CD14-positive monocyte (primary cell): ENCODE data around the gene MED26. TPM values are rescaled to one million over a fixed set of nuclear protein-coding genes. Genes with fewer than 3 reads are reported as not detected.

Experiments used
- DNase-seq, 3 donors: peaks; one replicate each; pipeline ENCODE4 v3.0.0-alpha.2; 2011 to 2022
- H2AFZ ChIP-seq: 2 replicates; pipeline ENCODE4 v1.6.0; 2012; ENCODE audit warnings: mild to moderate bottlenecking, low read depth, low read length, inconsistent platforms; ENCODE audit not compliant: insufficient read depth, poor library complexity, severe bottlenecking
- H3K27ac ChIP-seq, 2 donors: 1 replicate in 1 of 2; 2 replicates in 1 of 2; pipeline ENCODE4 v1.5.1; 2012 to 2013; ENCODE audit warnings: low read length in 2 of 2, control low read depth in 1 of 2, inconsistent platforms in 1 of 2, low read depth in 1 of 2, mild to moderate bottlenecking in 1 of 2
- H3K27me3 ChIP-seq, 2 donors: one replicate each; pipeline versions ENCODE4 v1.6.0 to v1.6.1; 2011 to 2013; ENCODE audit warnings: low read length in 2 of 2; ENCODE audit not compliant: control insufficient read depth in 2 of 2, insufficient read depth in 2 of 2
- H3K36me3 ChIP-seq, 2 donors: replicated peaks in 1 of 2; 1 replicate in 1 of 2; 2 replicates in 1 of 2; pipeline versions ENCODE4 v1.5.1 to v1.6.1; 2012 to 2013; ENCODE audit warnings: low read length in 2 of 2, control low read depth in 1 of 2, inconsistent platforms in 1 of 2, mild to moderate bottlenecking in 1 of 2; ENCODE audit not compliant: insufficient read depth in 2 of 2, control insufficient read depth in 1 of 2
- H3K4me1 ChIP-seq, 2 donors: 1 replicate in 1 of 2; 2 replicates in 1 of 2; pipeline versions ENCODE4 v1.5.1 to v1.6.1; 2012 to 2013; ENCODE audit warnings: low read length in 2 of 2, control low read depth in 1 of 2, inconsistent platforms in 1 of 2, mild to moderate bottlenecking in 1 of 2, moderate library complexity in 1 of 2; ENCODE audit not compliant: insufficient read depth in 2 of 2, control insufficient read depth in 1 of 2
- H3K4me2 ChIP-seq: replicated peaks from 2 replicates; pipeline ENCODE3; 2012; ENCODE audit warnings: low read length, moderate library complexity, mild to moderate bottlenecking; ENCODE audit not compliant: poor library complexity, severe bottlenecking; ENCODE audit errors: extremely low read depth
- H3K4me3 ChIP-seq, 3 experiments: fragments of 200-600 bp in 1 of 3; sonication (generic) in 1 of 3; replicated peaks in 1 of 3; 1 replicate in 2 of 3; 2 replicates in 1 of 3; pipeline ENCODE4 v1.5.1; 2011 to 2013; ENCODE audit warnings: low read length in 3 of 3, mild to moderate bottlenecking in 3 of 3, control low read depth in 2 of 3, low read depth in 2 of 3, inconsistent platforms in 1 of 3, moderate library complexity in 1 of 3
- H3K79me2 ChIP-seq: 2 replicates; pipeline ENCODE4 v1.6.0; 2012; ENCODE audit warnings: mild to moderate bottlenecking, control low read depth, inconsistent platforms, low read length, moderate library complexity; ENCODE audit not compliant: insufficient read depth
- H3K9ac ChIP-seq: 2 replicates; pipeline ENCODE4 v1.6.0; 2017; ENCODE audit warnings: low read length, mild to moderate bottlenecking; ENCODE audit not compliant: insufficient read depth, poor library complexity, severe bottlenecking
- H3K9me3 ChIP-seq, 2 donors: replicated peaks in 1 of 2; 1 replicate in 1 of 2; 2 replicates in 1 of 2; pipeline versions ENCODE4 v1.5.1 to v1.6.1; 2012 to 2013; ENCODE audit warnings: low read length in 2 of 2, control low read depth in 1 of 2; ENCODE audit not compliant: control insufficient read depth in 1 of 2, insufficient read depth in 1 of 2
- H4K20me1 ChIP-seq: 2 replicates; pipeline ENCODE4 v1.6.0; 2012; ENCODE audit warnings: mild to moderate bottlenecking, low read length, control low read depth, moderate library complexity; ENCODE audit not compliant: insufficient read depth
- H3K27ac Mint-ChIP-seq, 7 donors: one replicate each; pipeline ENCODE4 v1.8.0; 2020; ENCODE audit warnings: mild to moderate bottlenecking in 7 of 7, mixed read lengths in 7 of 7, moderate library complexity in 6 of 7, inconsistent platforms in 2 of 7
- H3K27me3 Mint-ChIP-seq, 3 donors: one replicate each; pipeline ENCODE4 v1.8.0; 2021 to 2022; ENCODE audit warnings: low read depth in 3 of 3, mild to moderate bottlenecking in 3 of 3, mixed read lengths in 3 of 3, moderate library complexity in 3 of 3, inconsistent platforms in 1 of 3
- H3K36me3 Mint-ChIP-seq, 2 donors: one replicate each; pipeline ENCODE4 v1.8.0; 2020; ENCODE audit warnings: mixed read lengths in 2 of 2, inconsistent platforms in 1 of 2, mild to moderate bottlenecking in 1 of 2
- H3K4me1 Mint-ChIP-seq: one replicate; pipeline ENCODE4 v1.8.0; 2020; ENCODE audit warnings: mild to moderate bottlenecking, mixed read lengths
- H3K4me3 Mint-ChIP-seq, 2 donors: one replicate each; pipeline ENCODE4 v1.8.0; 2020; ENCODE audit warnings: mild to moderate bottlenecking in 2 of 2, mixed read lengths in 2 of 2, moderate library complexity in 1 of 2
- H3K9me3 Mint-ChIP-seq, 7 donors: one replicate each; pipeline ENCODE4 v1.8.0; 2020 to 2022; ENCODE audit warnings: mixed read lengths in 7 of 7, mild to moderate bottlenecking in 6 of 7, moderate library complexity in 6 of 7, inconsistent platforms in 2 of 7
- WGBS: methylation state at CpG from one replicate; pipeline ENCODE4 v1.1.5; 2013; ENCODE audit warnings: missing lambda C conversion rate; ENCODE audit not compliant: insufficient coverage; 5-methylcytosine and 5-hydroxymethylcytosine counted together
- intact Hi-C, 2 donors: fragments of 100-400 bp; cut with micrococcal nuclease; formaldehyde crosslinking; loops; one replicate each; pipeline versions ENCODE4 v1.15.0 to v1.15.1; 2023
- polyA plus RNA-seq, 3 donors: library from polyadenylated mRNA; depleted of rRNA in 1 of 3; unstranded in 2 of 3; stranded (reverse) in 1 of 3; fragments of 300-500 nt in 2 of 3; fragments of >200 nt in 1 of 3; fragmentation: Illumina TruSeq in 2 of 3; gene quantifications; 1 replicate in 2 of 3; 2 replicates in 1 of 3; pipeline ENCODE4 v1.2.3, GENCODE V29; 2012 to 2021
- TF ChIP-seq, protein P1 (sequence below): fragments of 200-600 bp; IDR thresholded peaks from one replicate; pipeline ENCODE4 v1.8.0; 2022; ENCODE audit warnings: antibody characterized with exemption, mild to moderate bottlenecking

The MED26 gene
- polyA plus RNA-seq, 3 donors = 1.1 to 7.1 (median 2.1) TPM

DNA sequence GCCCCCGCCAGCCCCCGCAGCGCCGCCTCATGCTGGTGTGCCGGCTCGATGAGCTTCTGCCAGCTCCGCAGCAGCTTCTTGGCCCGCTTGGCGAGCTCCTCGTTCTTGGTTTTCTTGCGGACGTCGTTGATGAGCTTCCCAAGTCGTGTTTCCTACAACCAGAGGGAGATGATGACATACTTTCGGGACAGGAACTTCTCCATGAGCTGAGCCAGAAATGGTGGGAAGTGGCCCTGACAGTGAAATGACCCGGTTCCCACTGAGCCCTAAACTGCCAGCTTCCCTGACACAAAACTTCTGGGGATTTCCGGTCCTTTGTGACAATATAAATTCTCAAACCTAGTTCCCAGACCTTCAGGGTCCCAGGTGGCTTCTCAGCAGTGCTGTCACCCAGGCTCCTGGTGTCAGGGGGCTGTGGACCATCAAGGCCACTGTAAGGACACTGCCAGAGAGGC is 50.4 kb downstream of the MED26 start:
- Mint-ChIP-seq H3K4me1 (peaks cover 29% of the 10 kb centered on the region), H3K27ac (no peak overlapping the region), H3K4me3 (no peak overlapping the region), H3K27me3 (peaks cover 0 to 2% (median 0%) of the 10 kb centered on the region in 3 donors), H3K36me3 (peaks cover 31 to 64% of the 10 kb centered on the region in 2 donors), H3K9me3 (peaks cover 0 to 2% (median 0%) of the 10 kb centered on the region in 7 donors)
- WGBS = 87% methylated on average over 16 of the region's 17 CpGs
- H4K20me1 ChIP-seq = peaks cover 99% of the 10 kb centered on the region
- H3K79me2 ChIP-seq = peaks cover 100% of the 10 kb centered on the region
- DNase-seq = no peak
- H3K4me2 ChIP-seq = no peak overlapping the region
- H3K4me3 ChIP-seq = no peak overlapping the region
- peaks cover 17 to 27% of the 10 kb centered on the region in 2 donors for H3K4me1 ChIP-seq
- peak overlapping the region in 1 of 2 donors; percentile 27 for H3K27ac ChIP-seq
- H3K36me3 ChIP-seq = peaks cover 30 to 80% of the 10 kb centered on the region in 2 donors
- no peak overlapping the region for H3K9ac ChIP-seq
- TF ChIP-seq, protein P1, sequence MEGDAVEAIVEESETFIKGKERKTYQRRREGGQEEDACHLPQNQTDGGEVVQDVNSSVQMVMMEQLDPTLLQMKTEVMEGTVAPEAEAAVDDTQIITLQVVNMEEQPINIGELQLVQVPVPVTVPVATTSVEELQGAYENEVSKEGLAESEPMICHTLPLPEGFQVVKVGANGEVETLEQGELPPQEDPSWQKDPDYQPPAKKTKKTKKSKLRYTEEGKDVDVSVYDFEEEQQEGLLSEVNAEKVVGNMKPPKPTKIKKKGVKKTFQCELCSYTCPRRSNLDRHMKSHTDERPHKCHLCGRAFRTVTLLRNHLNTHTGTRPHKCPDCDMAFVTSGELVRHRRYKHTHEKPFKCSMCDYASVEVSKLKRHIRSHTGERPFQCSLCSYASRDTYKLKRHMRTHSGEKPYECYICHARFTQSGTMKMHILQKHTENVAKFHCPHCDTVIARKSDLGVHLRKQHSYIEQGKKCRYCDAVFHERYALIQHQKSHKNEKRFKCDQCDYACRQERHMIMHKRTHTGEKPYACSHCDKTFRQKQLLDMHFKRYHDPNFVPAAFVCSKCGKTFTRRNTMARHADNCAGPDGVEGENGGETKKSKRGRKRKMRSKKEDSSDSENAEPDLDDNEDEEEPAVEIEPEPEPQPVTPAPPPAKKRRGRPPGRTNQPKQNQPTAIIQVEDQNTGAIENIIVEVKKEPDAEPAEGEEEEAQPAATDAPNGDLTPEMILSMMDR = no peak
- H3K27me3 ChIP-seq = no peaks in the 10 kb centered on the region
- intact Hi-C loops = no loop called here
- no peaks in the 10 kb centered on the region for H3K9me3 ChIP-seq
- no peak overlapping the region for H2AFZ ChIP-seq

DNA sequence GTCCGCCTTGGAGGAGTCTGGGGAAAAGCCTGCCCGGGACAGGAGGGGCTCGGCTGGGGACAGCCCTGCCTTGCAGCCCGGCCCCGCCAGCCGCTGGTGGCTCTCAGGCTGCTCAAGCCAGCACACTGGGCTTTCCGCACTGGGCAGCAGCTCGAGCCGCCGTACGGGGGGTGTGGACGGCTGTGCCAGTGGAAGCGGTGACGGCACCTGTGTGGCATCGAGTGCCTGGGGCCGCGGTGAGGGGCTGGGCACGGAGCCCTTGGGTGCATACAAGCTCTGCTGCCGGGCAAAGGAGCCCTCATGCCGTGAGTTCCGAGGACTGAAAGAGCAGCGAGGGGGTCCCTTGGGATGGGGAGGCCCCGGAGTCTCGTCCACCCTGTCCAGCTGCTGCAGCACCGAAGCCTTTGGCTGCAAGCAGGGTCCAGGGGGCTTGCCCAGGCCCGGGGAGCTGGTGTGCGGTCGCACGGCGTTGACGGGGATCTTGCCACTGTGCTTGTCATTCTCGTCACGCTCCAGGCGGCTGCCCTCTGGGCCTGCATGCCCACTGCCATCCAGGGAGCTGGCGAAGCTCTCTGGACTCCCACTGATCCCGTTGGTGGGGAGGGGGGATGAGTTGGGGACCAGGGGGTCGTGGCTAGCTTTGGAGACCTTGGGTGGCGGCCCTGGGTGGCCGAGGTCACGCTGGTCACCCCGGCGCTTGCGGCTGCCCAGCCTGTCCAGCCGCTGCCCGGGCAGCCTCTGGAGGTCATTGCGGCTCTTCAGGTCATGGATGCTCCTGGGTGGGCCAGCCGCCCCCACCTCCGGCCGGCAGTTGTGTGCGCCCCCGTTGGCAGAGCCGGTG is 51.1 kb downstream of the MED26 start:
- Histone ChIP-seq H3K79me2 (peaks cover 97% of the 10 kb centered on the region), H4K20me1 (peaks cover 93% of the 10 kb centered on the region), H3K9me3 (no peaks in the 10 kb centered on the region), H2AFZ (no peak overlapping the region), H3K4me1 (peaks cover 17 to 26% of the 10 kb centered on the region in 2 donors), H3K27me3 (no peaks in the 10 kb centered on the region), H3K9ac (no peak overlapping the region), H3K4me3 (no peak overlapping the region), H3K36me3 (peaks cover 30 to 79% of the 10 kb centered on the region in 2 donors), H3K27ac (no peak overlapping the region), H3K4me2 (no peak overlapping the region)
- H3K4me1 Mint-ChIP-seq = peaks cover 26% of the 10 kb centered on the region
- no peak overlapping the region for H3K27ac Mint-ChIP-seq
- intact Hi-C loops = no loop called here
- peaks cover 0 to 2% (median 0%) of the 10 kb centered on the region in 7 donors for H3K9me3 Mint-ChIP-seq
- H3K27me3 Mint-ChIP-seq = peaks cover 0 to under 1% (median 0%) of the 10 kb centered on the region in 3 donors
- no peak overlapping the region for H3K4me3 Mint-ChIP-seq
- no peak for DNase-seq
- TF ChIP-seq, protein P1 = no peak
- H3K36me3 Mint-ChIP-seq = peaks cover 31 to 61% of the 10 kb centered on the region in 2 donors
- 95% methylated on average over 51 of the region's 52 CpGs for WGBS
